GM12892 (cell line): ENCODE data around the gene FLOT2.
"Not testable (repeated sequence)": the region's sequence is repeated elsewhere in the genome, so short reads cannot be mapped to it uniquely, and the experiment has no call there.

Experiments used
- POLR2A ChIP-seq: IDR thresholded peaks from 2 replicates; pipeline ENCODE4 v1.6.1; 2011; ENCODE audit warnings: low read depth, low read length, control low read depth
- TAF1 ChIP-seq: IDR thresholded peaks from 2 replicates; pipeline ENCODE4 v1.6.1; 2011; ENCODE audit warnings: low read depth, mild to moderate bottlenecking, control low read depth, low read length, borderline replicate concordance

DNA sequence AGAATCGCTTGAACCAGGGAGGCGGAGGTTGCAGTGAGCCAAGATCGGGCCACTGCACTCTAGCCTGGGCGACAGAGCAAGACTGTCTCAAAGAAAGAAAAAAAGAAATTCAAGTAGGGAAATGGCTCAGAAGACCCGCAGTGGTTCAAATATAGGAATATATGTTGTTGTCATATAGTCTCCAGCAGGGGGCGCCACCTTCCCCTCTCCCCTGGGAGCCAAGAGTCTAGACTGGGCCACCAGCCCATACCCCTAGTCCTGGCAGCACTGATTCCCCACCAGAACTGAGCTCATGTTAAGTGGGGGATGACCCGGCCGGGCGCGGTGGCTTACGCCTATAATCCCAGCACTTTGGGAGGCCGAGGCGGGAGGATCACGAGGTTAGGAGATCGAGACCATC is 48.9 kb downstream of the FLOT2 start:
- not testable (repeated sequence) for TF ChIP-seq POLR2A, TAF1
